ENCODE measurements around the gene IFIT1B.

The IFIT1B gene

GRCh38 chr10:89426230-89426868 is 48.5 kb downstream of the IFIT1B start:
- TF ChIP-seq POLR2A (IDR thresholded peaks at IDR 0.05; ENCODE audit: low read depth, low read length) = no peak
- no peak for TF ChIP-seq POLR2AphosphoS5 (IDR thresholded peaks at IDR 0.05; ENCODE audit: low read depth, low read length)
- TF ChIP-seq POU2F2 (IDR thresholded peaks at IDR 0.05; ENCODE audit: low read depth, low read length) = no peak
- no peak for TF ChIP-seq SPI1 (IDR thresholded peaks at IDR 0.05; ENCODE audit: low read depth, low read length)
- TF ChIP-seq PAX5 (IDR thresholded peaks at IDR 0.05; ENCODE audit: insufficient read depth, low read length, severe bottlenecking) = no peak
- no peak for TF ChIP-seq TAF1 (IDR thresholded peaks at IDR 0.05; ENCODE audit: low read depth, low read length)
- FAIRE-seq (peak; percentile 84), DNase-seq (ENCODE audit: insufficient read length, low spot score) (no peak)

GRCh38 chr10:89427629-89428028 is 49.8 kb downstream of the IFIT1B start:
- DNase-seq (ENCODE audit: insufficient read length, low spot score) (no peak), FAIRE-seq (no peak)
- TF ChIP-seq PAX5 (IDR thresholded peaks at IDR 0.05; ENCODE audit: insufficient read depth, low read length, severe bottlenecking) (no peak), POU2F2 (IDR thresholded peaks at IDR 0.05; ENCODE audit: low read depth, low read length) (no peak), POLR2AphosphoS5 (IDR thresholded peaks at IDR 0.05; ENCODE audit: low read depth, low read length) (no peak), TAF1 (IDR thresholded peaks at IDR 0.05; ENCODE audit: low read depth, low read length) (no peak), POLR2A (IDR thresholded peaks at IDR 0.05; ENCODE audit: low read depth, low read length) (no peak), SPI1 (IDR thresholded peaks at IDR 0.05; ENCODE audit: low read depth, low read length) (no peak)

DNA sequence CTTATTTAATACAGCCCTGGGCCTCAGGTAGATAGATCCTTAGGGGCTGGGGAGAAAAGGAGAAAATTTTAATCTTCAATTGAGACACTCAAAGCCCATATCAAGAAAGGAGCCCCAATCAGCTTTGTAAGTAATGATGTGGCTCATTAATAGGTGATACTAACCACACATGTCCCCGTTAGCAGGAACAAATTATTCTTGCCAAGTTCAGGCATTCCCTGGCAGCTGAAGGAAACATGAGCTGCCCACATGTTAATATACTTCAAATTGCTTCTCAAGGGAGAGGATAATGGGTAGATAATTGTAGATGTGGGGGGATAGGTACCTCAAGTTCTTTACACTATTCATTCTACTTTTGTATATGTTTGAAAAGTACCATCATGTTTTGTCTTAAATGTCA is 51.0 kb downstream of the IFIT1B start:
- DNase-seq (ENCODE audit: insufficient read length, low spot score) (no peak), FAIRE-seq (no peak)
- TF ChIP-seq SPI1 (IDR thresholded peaks at IDR 0.05; ENCODE audit: low read depth, low read length) (no peak), PAX5 (IDR thresholded peaks at IDR 0.05; ENCODE audit: insufficient read depth, low read length, severe bottlenecking) (no peak), POLR2AphosphoS5 (IDR thresholded peaks at IDR 0.05; ENCODE audit: low read depth, low read length) (no peak)

GRCh38 chr10:89431977-89432376 is 54.1 kb downstream of the IFIT1B start:
- FAIRE-seq = no peak
- TF ChIP-seq SPI1 (IDR thresholded peaks at IDR 0.05; ENCODE audit: low read depth, low read length) (no peak), POLR2AphosphoS5 (IDR thresholded peaks at IDR 0.05; ENCODE audit: low read depth, low read length) (no peak)
- no peak for DNase-seq (ENCODE audit: insufficient read length, low spot score)
